ENCODE measurements around the gene TEX29. TPM values are rescaled to one million over a fixed set of nuclear protein-coding genes. Genes with fewer than 3 reads are reported as not detected.

The TEX29 gene
- total and polyA plus RNA-seq, 8 donors, result 0.35 to 1.2 (median 0.58) TPM

GRCh38 chr13:111275995-111276618 is 44.3 kb upstream of the TEX29 start:
- Histone ChIP-seq H3K4me3 (no peak overlapping the region), H3K4me1 (no peaks in the 10 kb centered on the region), H3K27ac (no peak overlapping the region), H3K9me3 (no peaks in the 10 kb centered on the region), H3K27me3 (no peaks in the 10 kb centered on the region), H3K36me3 (peaks cover 0 to 95% of the 10 kb centered on the region in 2 donors)
- intact Hi-C loops (cut with DNase I), result no loop called here
- DNase-seq (no peak), ATAC-seq (no peak)
- TF ChIP-seq, protein P1, sequence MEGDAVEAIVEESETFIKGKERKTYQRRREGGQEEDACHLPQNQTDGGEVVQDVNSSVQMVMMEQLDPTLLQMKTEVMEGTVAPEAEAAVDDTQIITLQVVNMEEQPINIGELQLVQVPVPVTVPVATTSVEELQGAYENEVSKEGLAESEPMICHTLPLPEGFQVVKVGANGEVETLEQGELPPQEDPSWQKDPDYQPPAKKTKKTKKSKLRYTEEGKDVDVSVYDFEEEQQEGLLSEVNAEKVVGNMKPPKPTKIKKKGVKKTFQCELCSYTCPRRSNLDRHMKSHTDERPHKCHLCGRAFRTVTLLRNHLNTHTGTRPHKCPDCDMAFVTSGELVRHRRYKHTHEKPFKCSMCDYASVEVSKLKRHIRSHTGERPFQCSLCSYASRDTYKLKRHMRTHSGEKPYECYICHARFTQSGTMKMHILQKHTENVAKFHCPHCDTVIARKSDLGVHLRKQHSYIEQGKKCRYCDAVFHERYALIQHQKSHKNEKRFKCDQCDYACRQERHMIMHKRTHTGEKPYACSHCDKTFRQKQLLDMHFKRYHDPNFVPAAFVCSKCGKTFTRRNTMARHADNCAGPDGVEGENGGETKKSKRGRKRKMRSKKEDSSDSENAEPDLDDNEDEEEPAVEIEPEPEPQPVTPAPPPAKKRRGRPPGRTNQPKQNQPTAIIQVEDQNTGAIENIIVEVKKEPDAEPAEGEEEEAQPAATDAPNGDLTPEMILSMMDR (IDR thresholded peaks at IDR 0.05), result no peak

DNA sequence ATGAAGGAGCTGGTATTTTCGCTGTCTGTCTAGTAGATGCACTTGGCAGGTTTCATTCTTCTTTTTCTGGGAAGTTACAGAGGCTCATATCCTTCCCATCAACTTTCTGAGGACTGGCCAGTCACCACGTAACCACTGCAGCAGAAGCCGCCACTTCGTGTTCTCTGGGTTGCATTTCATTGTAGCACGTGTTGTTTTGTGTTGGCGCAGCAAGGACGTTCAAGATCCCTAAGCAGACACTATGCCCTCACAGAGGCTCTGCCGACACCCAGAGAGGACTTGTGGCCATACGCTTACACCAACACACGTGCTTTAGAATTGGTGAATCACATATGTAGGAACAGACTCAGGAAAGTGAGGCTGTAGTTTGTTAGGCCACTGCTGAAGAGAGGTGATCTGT is 42.2 kb upstream of the TEX29 start:
- no peak overlapping the region for H3K4me3 ChIP-seq
- peaks cover 0 to 96% of the 10 kb centered on the region in 2 donors for H3K36me3 ChIP-seq
- DNase-seq, result no peak
- no peak for ATAC-seq
- no peak overlapping the region for H3K27ac ChIP-seq
- no peaks in the 10 kb centered on the region for H3K27me3 ChIP-seq
- H3K9me3 ChIP-seq, result no peaks in the 10 kb centered on the region
- intact Hi-C loops (cut with DNase I), result no loop called here
- TF ChIP-seq, protein P1 (IDR thresholded peaks at IDR 0.05), result no peak
- H3K4me1 ChIP-seq, result no peaks in the 10 kb centered on the region

- no peak overlapping the region for H3K27ac ChIP-seq
- intact Hi-C loops (cut with DNase I), result no loop called here
- H3K27me3 ChIP-seq, result no peaks in the 10 kb centered on the region
- DNase-seq (peak in 2 of 4 donors; percentile 55 to 67), ATAC-seq (no peak)
- TF ChIP-seq, protein P1 (IDR thresholded peaks at IDR 0.05), result no peak
- no peaks in the 10 kb centered on the region for H3K9me3 ChIP-seq
- peaks cover 0 to 96% of the 10 kb centered on the region in 2 donors for H3K36me3 ChIP-seq
- no peak overlapping the region for H3K4me3 ChIP-seq
- no peaks in the 10 kb centered on the region for H3K4me1 ChIP-seq
Measured at GRCh38 chr13:111278743-111279652, 41.4 kb upstream of the TEX29 start.

- DNase-seq, result no peak
- Histone ChIP-seq H3K4me1 (no peaks in the 10 kb centered on the region), H3K27me3 (no peaks in the 10 kb centered on the region), H3K27ac (no peak overlapping the region), H3K36me3 (peaks cover 0 to 98% of the 10 kb centered on the region in 2 donors), H3K9me3 (no peaks in the 10 kb centered on the region), H3K4me3 (no peak overlapping the region)
- TF ChIP-seq, protein P1 (IDR thresholded peaks at IDR 0.05), result no peak
- intact Hi-C loops (cut with DNase I), result no loop called here
- no peak for ATAC-seq
Measured at GRCh38 chr13:111280226-111280625, 40.2 kb upstream of the TEX29 start.

Measured in left lung (tissue), 10 donors.